ENCODE results near the gene TRAPPC11.

- TF ChIP-seq GATA2 (IDR thresholded peaks at IDR 0.05; ENCODE audit: low read depth, low read length) (no peak), GATA3 (IDR thresholded peaks at IDR 0.05; ENCODE audit: low read depth, low read length) (no peak)
Measured at GRCh38 chr4:183639291-183639690, 19.8 kb upstream of the TRAPPC11 start.

All from SH-SY5Y (cell line).